Right lobe of liver (tissue), 6 donors: ENCODE measurements around the gene ZFC3H1. TPM values are rescaled to one million over a fixed set of nuclear protein-coding genes. Genes with fewer than 3 reads are reported as not detected.

Experiments used
- ATAC-seq, 4 donors: fragments of 200-7000 bp; cut with Tn5 transposase; one replicate each; pipeline ENCODE4 v1.9.1; 2020; ENCODE audit warnings: mild to moderate bottlenecking in 4 of 4, moderate library complexity in 4 of 4
- DNase-seq, 3 donors: peaks; one replicate each; pipeline ENCODE4 v3.0.0-alpha.2; 2020
- H3K27ac ChIP-seq, 3 donors: fragments of 200-600 bp; one replicate each; pipeline ENCODE4 v1.8.0; 2022
- H3K27me3 ChIP-seq, 2 donors: fragments of 200-600 bp; one replicate each; pipeline ENCODE4 v1.8.0; 2022
- H3K36me3 ChIP-seq, 4 donors: fragments of 200-600 bp; sonication (generic) in 1 of 4; one replicate each; pipeline versions ENCODE4 v1.5.1 to v1.8.0; 2017 to 2022; ENCODE audit warnings: control low read depth in 1 of 4
- H3K4me1 ChIP-seq, 4 donors: fragments of 200-600 bp; sonication (generic) in 1 of 4; one replicate each; pipeline versions ENCODE4 v1.5.1 to v1.8.0; 2017 to 2022; ENCODE audit warnings: control low read depth in 1 of 4
- H3K4me3 ChIP-seq, 3 donors: fragments of 200-600 bp; one replicate each; pipeline ENCODE4 v1.8.0; 2022
- H3K9me3 ChIP-seq, 4 donors: fragments of 200-600 bp; sonication (generic) in 1 of 4; one replicate each; pipeline versions ENCODE4 v1.5.1 to v1.8.0; 2017 to 2022; ENCODE audit warnings: control low read depth in 1 of 4
- POLR2A ChIP-seq: fragments of 450-650 bp; IDR thresholded peaks from one replicate; pipeline ENCODE4 v1.6.1; 2017; ENCODE audit warnings: antibody characterized with exemption, mild to moderate bottlenecking
- WGBS: methylation state at CpG from one replicate; pipeline ENCODE4 v1.1.6; 2018; ENCODE audit warnings: low coverage, low lambda C conversion rate; ENCODE audit not compliant: insufficient coverage; ENCODE audit errors: missing lambda C conversion rate; 5-methylcytosine and 5-hydroxymethylcytosine counted together
- intact Hi-C, 2 donors: fragments of 100-400 bp; cut with DNase I; formaldehyde crosslinking; loops; one replicate each; pipeline versions ENCODE4 v1.11.2 to v1.14.1; 2022
- total RNA-seq, 6 experiments: library from RNA; depleted of rRNA in 2 of 6; stranded (reverse); fragments of >200 nt in 2 of 6; fragmentation: NEBNext Ultra II Directional in 3 of 6; extraction: Animal tissue kit (Norgen Biotek cat#: 25700) in 3 of 6; gene quantifications; one replicate each; pipeline versions ENCODE4 v1.1.0 to v1.2.4, GENCODE V29; 2016 to 2023
- TF ChIP-seq, protein P1 (sequence below), 4 donors: fragments of 200-600 bp in 3 of 4; fragments of 450-650 bp in 1 of 4; IDR thresholded peaks; one replicate each; pipeline versions ENCODE4 v1.5.1 to v1.8.0; 2016 to 2022; ENCODE audit warnings: antibody characterized with exemption in 4 of 4, mild to moderate bottlenecking in 2 of 4
- donor health status: DM: no; HTN: yes; CAD: no.
- donor health status: DM: no; HTN: no; CAD: no.
- donor health status: DM: no; HTN: no; CAD: no.
- donor health status: DM: no; HTN: yes; CAD: no.
- donor health status: DM: no; HTN: yes; CAD: no.

Gene ZFC3H1
- total RNA-seq, 6 experiments from 2014 or later, result 13.0 to 27.3 (median 19.1) TPM

DNA sequence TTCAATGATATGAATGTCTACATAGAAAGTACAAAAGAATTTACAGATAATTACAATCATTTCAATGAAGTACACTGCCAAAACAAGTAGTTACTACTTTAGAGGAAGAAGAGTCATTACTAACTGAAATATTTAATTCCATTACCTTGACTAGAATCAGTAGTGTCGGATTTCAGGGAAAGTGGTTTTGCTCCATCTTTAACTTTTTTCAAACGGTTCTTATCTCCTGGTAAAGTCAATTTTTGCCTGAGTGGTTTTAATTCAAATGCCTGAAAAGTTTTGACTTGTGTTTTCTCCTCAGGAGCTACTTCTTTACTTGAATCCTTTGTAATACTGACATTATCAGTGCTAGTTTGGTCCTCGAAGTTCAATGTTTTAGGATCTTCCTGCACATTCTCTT, 6.9 kb downstream of the ZFC3H1 start:
- intact Hi-C loops, result no loop called here
- WGBS, result 71% methylated on average over 3 of the region's 3 CpGs
- H3K27me3 ChIP-seq, result no peaks in the 10 kb centered on the region
- peaks cover 0 to 29% (median 19%) of the 10 kb centered on the region in 4 donors for H3K36me3 ChIP-seq
- no peak for DNase-seq
- no peak for ATAC-seq
- no peak overlapping the region for H3K4me3 ChIP-seq
- H3K4me1 ChIP-seq, result peaks cover 0 to 15% (median 5%) of the 10 kb centered on the region in 4 donors
- no peaks in the 10 kb centered on the region for H3K9me3 ChIP-seq
- TF ChIP-seq, protein P1, sequence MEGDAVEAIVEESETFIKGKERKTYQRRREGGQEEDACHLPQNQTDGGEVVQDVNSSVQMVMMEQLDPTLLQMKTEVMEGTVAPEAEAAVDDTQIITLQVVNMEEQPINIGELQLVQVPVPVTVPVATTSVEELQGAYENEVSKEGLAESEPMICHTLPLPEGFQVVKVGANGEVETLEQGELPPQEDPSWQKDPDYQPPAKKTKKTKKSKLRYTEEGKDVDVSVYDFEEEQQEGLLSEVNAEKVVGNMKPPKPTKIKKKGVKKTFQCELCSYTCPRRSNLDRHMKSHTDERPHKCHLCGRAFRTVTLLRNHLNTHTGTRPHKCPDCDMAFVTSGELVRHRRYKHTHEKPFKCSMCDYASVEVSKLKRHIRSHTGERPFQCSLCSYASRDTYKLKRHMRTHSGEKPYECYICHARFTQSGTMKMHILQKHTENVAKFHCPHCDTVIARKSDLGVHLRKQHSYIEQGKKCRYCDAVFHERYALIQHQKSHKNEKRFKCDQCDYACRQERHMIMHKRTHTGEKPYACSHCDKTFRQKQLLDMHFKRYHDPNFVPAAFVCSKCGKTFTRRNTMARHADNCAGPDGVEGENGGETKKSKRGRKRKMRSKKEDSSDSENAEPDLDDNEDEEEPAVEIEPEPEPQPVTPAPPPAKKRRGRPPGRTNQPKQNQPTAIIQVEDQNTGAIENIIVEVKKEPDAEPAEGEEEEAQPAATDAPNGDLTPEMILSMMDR (IDR thresholded peaks at IDR 0.05), result no peak
- no peak for TF ChIP-seq POLR2A
- H3K27ac ChIP-seq, result no peak overlapping the region

DNA sequence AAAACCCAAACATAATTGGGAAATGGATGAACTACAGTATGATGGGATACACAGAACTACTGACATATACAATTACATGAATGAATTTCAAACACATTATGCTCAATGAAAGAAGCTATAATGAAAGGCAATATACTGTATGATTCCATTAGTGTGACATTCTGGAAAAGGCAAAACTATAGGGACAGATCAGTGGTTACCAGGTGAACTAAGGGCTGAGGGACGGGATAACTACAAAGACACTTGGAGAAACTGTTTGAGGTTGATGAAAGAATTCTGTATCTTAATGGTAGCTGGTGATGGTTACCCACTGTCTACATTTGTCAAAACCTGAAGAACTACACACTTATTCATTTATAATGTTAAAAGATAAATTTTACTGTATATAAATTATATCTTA, 7.7 kb downstream of the ZFC3H1 start:
- peaks cover 0 to 29% (median 19%) of the 10 kb centered on the region in 4 donors for H3K36me3 ChIP-seq
- DNase-seq (no peak), ATAC-seq (no peak)
- peaks cover 0 to 9% (median 1%) of the 10 kb centered on the region in 4 donors for H3K4me1 ChIP-seq
- 93% methylated on average over 1 of the region's 1 CpG for WGBS
- no peak overlapping the region for H3K27ac ChIP-seq
- TF ChIP-seq, protein P1 (IDR thresholded peaks at IDR 0.05), result no peak
- TF ChIP-seq POLR2A, result no peak
- intact Hi-C loops, result no loop called here
- H3K4me3 ChIP-seq, result no peak overlapping the region
- no peaks in the 10 kb centered on the region for H3K27me3 ChIP-seq
- no peaks in the 10 kb centered on the region for H3K9me3 ChIP-seq

DNA sequence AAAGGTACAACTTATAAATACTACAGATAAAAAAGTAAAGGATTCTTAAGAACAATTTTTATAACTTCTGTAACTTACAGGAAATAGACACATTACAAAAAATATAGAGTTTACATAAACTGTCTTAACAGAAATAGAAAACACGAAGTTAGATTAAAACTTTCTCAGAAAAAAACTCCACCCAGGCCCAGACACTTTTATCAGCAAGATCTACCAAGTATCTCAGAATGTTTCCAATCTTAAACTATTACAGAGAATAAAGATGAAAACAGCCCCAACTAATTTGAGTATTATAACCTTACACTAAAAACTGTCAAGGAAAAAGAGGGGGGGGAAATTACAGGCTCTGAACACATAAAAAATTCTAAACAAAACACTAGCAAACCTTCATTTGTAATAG, 8.2 kb downstream of the ZFC3H1 start:
- intact Hi-C loops, result no loop called here
- Histone ChIP-seq H3K36me3 (peaks cover 0 to 29% (median 19%) of the 10 kb centered on the region in 4 donors), H3K27ac (no peak overlapping the region), H3K4me1 (peaks cover 0 to 9% (median 0%) of the 10 kb centered on the region in 4 donors), H3K4me3 (no peak overlapping the region), H3K27me3 (no peaks in the 10 kb centered on the region), H3K9me3 (no peaks in the 10 kb centered on the region)
- no peak for DNase-seq
- TF ChIP-seq, protein P1 (IDR thresholded peaks at IDR 0.05), result no peak
- no peak for TF ChIP-seq POLR2A
- ATAC-seq, result no peak
- 44% methylated on average over 1 of the region's 1 CpG for WGBS

DNA sequence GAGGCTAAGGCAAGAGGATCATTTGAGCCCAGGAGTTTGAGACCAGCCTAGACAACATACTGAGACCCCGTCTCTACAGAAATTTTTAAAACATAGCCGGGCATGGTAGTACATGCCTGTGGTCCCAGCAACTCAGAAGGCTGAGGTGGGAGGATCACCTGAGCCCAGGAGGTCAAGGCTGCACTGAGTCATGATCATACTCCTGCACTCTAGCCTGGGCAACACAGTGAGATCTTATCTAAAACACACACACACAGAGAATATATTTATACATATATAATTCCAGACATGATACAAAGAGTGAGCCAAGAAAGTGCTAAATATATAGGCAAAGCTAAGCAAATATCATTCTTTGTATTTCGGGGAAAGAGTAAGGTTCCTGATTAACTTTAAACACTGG, 9.4 kb downstream of the ZFC3H1 start:
- no peak overlapping the region for H3K4me3 ChIP-seq
- no peak overlapping the region for H3K27ac ChIP-seq
- intact Hi-C loops, result no loop called here
- DNase-seq (no peak), ATAC-seq (no peak)
- H3K9me3 ChIP-seq, result no peaks in the 10 kb centered on the region
- 100% methylated on average over 3 of the region's 3 CpGs for WGBS
- H3K36me3 ChIP-seq, result peaks cover 0 to 21% (median 10%) of the 10 kb centered on the region in 4 donors
- TF ChIP-seq, protein P1 (IDR thresholded peaks at IDR 0.05), result no peak
- no peak for TF ChIP-seq POLR2A
- H3K4me1 ChIP-seq, result peaks cover 0 to 9% (median 0%) of the 10 kb centered on the region in 4 donors
- H3K27me3 ChIP-seq, result no peaks in the 10 kb centered on the region

DNA sequence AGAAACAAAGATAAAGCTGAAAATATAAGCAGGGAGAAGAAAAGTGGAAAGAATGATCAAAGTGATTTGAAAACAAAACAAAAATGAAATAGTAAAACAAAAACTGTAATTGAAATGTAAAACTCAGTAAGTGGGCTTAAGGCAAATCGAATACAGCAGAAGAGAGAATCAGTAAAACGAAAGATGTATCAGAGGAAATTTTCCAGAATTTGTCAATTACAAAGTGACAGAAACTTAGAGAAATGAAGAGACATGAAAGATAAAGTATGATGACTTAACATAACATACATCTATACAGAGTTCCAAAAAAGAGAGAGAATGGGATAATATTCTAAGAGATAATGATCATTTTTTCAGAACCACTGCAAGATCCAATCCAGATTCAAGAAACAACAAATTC, 10.5 kb downstream of the ZFC3H1 start:
- Histone ChIP-seq H3K27me3 (no peaks in the 10 kb centered on the region), H3K36me3 (peaks cover 0 to 12% (median 2%) of the 10 kb centered on the region in 4 donors), H3K27ac (no peak overlapping the region), H3K4me1 (peaks cover 0 to 9% (median 0%) of the 10 kb centered on the region in 4 donors), H3K4me3 (no peak overlapping the region), H3K9me3 (no peaks in the 10 kb centered on the region)
- 94% methylated on average over 2 of the region's 2 CpGs for WGBS
- no peak for ATAC-seq
- TF ChIP-seq POLR2A, result no peak
- TF ChIP-seq, protein P1 (IDR thresholded peaks at IDR 0.05), result no peak
- no peak for DNase-seq
- intact Hi-C loops, result no loop called here
